Measurements from ENCODE around the gene TMEM39A.

DNA sequence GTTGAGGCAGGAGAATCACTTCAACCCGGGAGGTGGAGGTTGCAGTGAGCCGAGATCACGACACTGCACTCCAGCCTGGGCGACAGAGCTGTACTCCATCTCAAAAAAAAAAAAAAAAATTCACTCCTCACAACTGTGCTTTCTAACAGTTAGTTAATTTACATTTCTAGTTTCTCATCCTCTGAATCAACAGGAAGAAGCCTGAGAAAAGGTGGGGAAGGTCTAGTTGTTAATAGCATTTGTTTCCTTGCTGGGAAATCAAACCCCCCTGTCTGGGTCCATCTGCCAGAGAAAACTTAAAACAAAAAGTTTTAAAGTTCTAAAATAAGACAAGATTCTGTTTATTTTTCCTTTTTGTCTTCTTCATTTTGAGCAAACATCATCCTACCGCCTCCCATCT, 62.3 kb downstream of the TMEM39A start:
- TF ChIP-seq, protein P1, sequence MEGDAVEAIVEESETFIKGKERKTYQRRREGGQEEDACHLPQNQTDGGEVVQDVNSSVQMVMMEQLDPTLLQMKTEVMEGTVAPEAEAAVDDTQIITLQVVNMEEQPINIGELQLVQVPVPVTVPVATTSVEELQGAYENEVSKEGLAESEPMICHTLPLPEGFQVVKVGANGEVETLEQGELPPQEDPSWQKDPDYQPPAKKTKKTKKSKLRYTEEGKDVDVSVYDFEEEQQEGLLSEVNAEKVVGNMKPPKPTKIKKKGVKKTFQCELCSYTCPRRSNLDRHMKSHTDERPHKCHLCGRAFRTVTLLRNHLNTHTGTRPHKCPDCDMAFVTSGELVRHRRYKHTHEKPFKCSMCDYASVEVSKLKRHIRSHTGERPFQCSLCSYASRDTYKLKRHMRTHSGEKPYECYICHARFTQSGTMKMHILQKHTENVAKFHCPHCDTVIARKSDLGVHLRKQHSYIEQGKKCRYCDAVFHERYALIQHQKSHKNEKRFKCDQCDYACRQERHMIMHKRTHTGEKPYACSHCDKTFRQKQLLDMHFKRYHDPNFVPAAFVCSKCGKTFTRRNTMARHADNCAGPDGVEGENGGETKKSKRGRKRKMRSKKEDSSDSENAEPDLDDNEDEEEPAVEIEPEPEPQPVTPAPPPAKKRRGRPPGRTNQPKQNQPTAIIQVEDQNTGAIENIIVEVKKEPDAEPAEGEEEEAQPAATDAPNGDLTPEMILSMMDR (IDR thresholded peaks at IDR 0.05) = no peak
- TF ChIP-seq ZFX (IDR thresholded peaks at IDR 0.05; ENCODE audit: borderline replicate concordance) = no peak

Measured in 22Rv1 (cell line).